DOHH2 (cell line): ENCODE results near the gene HMGCL.

Experiments used
- EZH2phosphoT487 ChIP-seq: fragments of 200-600 bp; sonication (generic); IDR thresholded peaks from 2 replicates; pipeline ENCODE4 v1.6.1; 2017; ENCODE audit warnings: borderline replicate concordance, mild to moderate bottlenecking, antibody characterized with exemption, low read length, moderate library complexity, mixed read lengths
- TF ChIP-seq, protein P1 (sequence below): fragments of 200-600 bp; sonication (generic); IDR thresholded peaks from one replicate; pipeline ENCODE4 v1.5.1; 2014; ENCODE audit warnings: antibody characterized with exemption, mild to moderate bottlenecking, low read depth, low read length; ENCODE audit not compliant: poor library complexity, severe bottlenecking

DNA sequence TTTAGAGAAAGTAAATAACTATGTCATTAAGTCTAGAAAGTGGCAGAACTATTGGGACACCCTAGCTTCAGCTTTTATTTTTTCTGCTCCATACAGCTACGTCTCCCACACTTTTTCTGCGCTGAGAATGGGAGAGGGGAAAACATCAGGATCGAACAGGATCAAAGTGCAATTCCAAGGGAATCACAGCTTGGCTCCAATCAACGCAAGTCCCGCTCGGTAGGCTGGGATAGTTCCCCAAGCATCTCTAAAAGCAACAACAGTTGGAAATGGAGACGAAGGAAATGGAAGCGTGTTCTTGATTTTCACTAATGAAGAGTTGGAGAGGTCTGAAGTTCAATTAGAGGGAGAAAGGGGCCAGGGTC, 536 bp downstream of the HMGCL start:
- TF ChIP-seq, protein P1, sequence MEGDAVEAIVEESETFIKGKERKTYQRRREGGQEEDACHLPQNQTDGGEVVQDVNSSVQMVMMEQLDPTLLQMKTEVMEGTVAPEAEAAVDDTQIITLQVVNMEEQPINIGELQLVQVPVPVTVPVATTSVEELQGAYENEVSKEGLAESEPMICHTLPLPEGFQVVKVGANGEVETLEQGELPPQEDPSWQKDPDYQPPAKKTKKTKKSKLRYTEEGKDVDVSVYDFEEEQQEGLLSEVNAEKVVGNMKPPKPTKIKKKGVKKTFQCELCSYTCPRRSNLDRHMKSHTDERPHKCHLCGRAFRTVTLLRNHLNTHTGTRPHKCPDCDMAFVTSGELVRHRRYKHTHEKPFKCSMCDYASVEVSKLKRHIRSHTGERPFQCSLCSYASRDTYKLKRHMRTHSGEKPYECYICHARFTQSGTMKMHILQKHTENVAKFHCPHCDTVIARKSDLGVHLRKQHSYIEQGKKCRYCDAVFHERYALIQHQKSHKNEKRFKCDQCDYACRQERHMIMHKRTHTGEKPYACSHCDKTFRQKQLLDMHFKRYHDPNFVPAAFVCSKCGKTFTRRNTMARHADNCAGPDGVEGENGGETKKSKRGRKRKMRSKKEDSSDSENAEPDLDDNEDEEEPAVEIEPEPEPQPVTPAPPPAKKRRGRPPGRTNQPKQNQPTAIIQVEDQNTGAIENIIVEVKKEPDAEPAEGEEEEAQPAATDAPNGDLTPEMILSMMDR, result no peak
- TF ChIP-seq EZH2phosphoT487, result no peak
